Fibroblast of lung (primary cell): Measurements from ENCODE around the gene C14orf119. TPM values are rescaled to one million over a fixed set of nuclear protein-coding genes. Genes with fewer than 3 reads are reported as not detected.

Experiments used
- DNase-seq, 2 donors: peaks; one replicate each; pipeline versions ENCODE4 v3.0.0 to v3.0.0-alpha.2; 2010; ENCODE audit warnings: low read depth in 2 of 2
- H2AFZ ChIP-seq: 2 replicates; pipeline ENCODE4 v1.5.1; 2012; ENCODE audit warnings: low read length, control low read depth, inconsistent platforms
- H3K27ac ChIP-seq: 2 replicates; pipeline ENCODE4 v1.5.1; 2011; ENCODE audit warnings: low read length, control low read depth; ENCODE audit not compliant: insufficient read depth
- H3K27me3 ChIP-seq: 2 replicates; pipeline ENCODE4 v1.5.1; 2011; ENCODE audit warnings: mild to moderate bottlenecking, low read length; ENCODE audit not compliant: control insufficient read depth, insufficient read depth
- H3K36me3 ChIP-seq: 2 replicates; pipeline ENCODE4 v1.5.1; 2011; ENCODE audit warnings: low read length; ENCODE audit not compliant: control insufficient read depth, insufficient read depth
- H3K4me1 ChIP-seq: 2 replicates; pipeline ENCODE4 v1.5.1; 2011; ENCODE audit warnings: low read length; ENCODE audit not compliant: control insufficient read depth, insufficient read depth; ENCODE audit errors: extremely low read depth
- H3K4me2 ChIP-seq: 2 replicates; pipeline ENCODE4 v1.5.1; 2011; ENCODE audit warnings: low read length, control low read depth; ENCODE audit not compliant: insufficient read depth; ENCODE audit errors: extremely low read depth
- H3K4me3 ChIP-seq, 4 experiments: fragments of 200-600 bp in 1 of 4; sonication (generic) in 1 of 4; replicated peaks in 1 of 4; 2 replicates each; pipeline ENCODE4 v1.5.1; 2011 to 2016; ENCODE audit warnings: low read length in 4 of 4, low read depth in 3 of 4, mild to moderate bottlenecking in 3 of 4, control low read depth in 2 of 4, inconsistent platforms in 1 of 4, mixed read lengths in 1 of 4; ENCODE audit not compliant: insufficient read depth in 1 of 4; ENCODE audit errors: control extremely low read depth in 1 of 4
- H3K79me2 ChIP-seq: 2 replicates; pipeline ENCODE4 v1.5.1; 2012; ENCODE audit warnings: mild to moderate bottlenecking, low read length, inconsistent platforms; ENCODE audit not compliant: control insufficient read depth, insufficient read depth
- H3K9ac ChIP-seq: 2 replicates; pipeline ENCODE4 v1.5.1; 2011; ENCODE audit warnings: mild to moderate bottlenecking, low read length, control low read depth; ENCODE audit not compliant: insufficient read depth
- H3K9me3 ChIP-seq: 2 replicates; pipeline ENCODE4 v1.5.1; 2012; ENCODE audit warnings: low read depth, low read length; ENCODE audit not compliant: control insufficient read depth, insufficient read depth
- H4K20me1 ChIP-seq: 2 replicates; pipeline ENCODE4 v1.5.1; 2011; ENCODE audit warnings: low read length; ENCODE audit not compliant: control insufficient read depth, insufficient read depth; ENCODE audit errors: extremely low read depth
- CTCF ChIP-seq, 2 donors: IDR thresholded peaks in 1 of 2; conservative IDR thresholded peaks in 1 of 2; 1 replicate in 1 of 2; 2 replicates in 1 of 2; pipeline ENCODE4 v1.5.1; 2011 to 2012; ENCODE audit warnings: low read length in 2 of 2, control low read depth in 1 of 2, inconsistent platforms in 1 of 2, low read depth in 1 of 2, mild to moderate bottlenecking in 1 of 2
- EZH2 ChIP-seq: IDR thresholded peaks from 2 replicates; pipeline ENCODE4 v1.5.1; 2012; ENCODE audit warnings: low read length, control low read depth, mild to moderate bottlenecking; ENCODE audit errors: missing control alignments
- polyA plus RNA-seq, 2 donors: library from polyadenylated mRNA; depleted of rRNA in 1 of 2; stranded (reverse) in 1 of 2; unstranded in 1 of 2; fragments of >200 nt; gene quantifications; 2 replicates each; pipeline ENCODE4 v1.2.1, GENCODE V29; 2011 to 2012; ENCODE audit warnings: missing spikeins in 1 of 2
- total RNA-seq: library from RNA; depleted of rRNA; stranded (reverse); fragments of >200 nt; gene quantifications from 2 replicates; pipeline ENCODE4 v1.2.1, GENCODE V29; 2014

Gene C14orf119
- total and polyA plus RNA-seq, 2 donors (not counting 1 experiment from before 2014, with no cell fraction given) = 55.0 to 115 TPM

- DNase-seq = peak; percentile 53
- H2AFZ ChIP-seq = no peak overlapping the region
Observed at GRCh38 chr14:23056145-23056955, 39.0 kb upstream of the C14orf119 start.

GRCh38 chr14:23056956-23057756 is 38.1 kb upstream of the C14orf119 start, which contains the start of gene CDH24:
Gene CDH24 (minus strand): TSS chr14:23057520. CDS start chr14:23055733, 1,787 bp downstream.
- Histone ChIP-seq H2AFZ (no peak within 1 kb of the TSS), H3K4me1 (peaks cover 16% of the 10 kb centered on the region), H3K79me2 (peaks cover 6% of the 10 kb centered on the region), H3K9ac (peak within 1 kb of the TSS; percentile 65), H3K36me3 (peaks cover 22% of the 10 kb centered on the region), H3K27me3 (no peaks in the 10 kb centered on the region), H3K27ac (peak within 1 kb of the TSS; percentile 45), H3K4me3 (peak within 1 kb of the TSS; percentile 53 to 63 (median 56)), H3K9me3 (no peaks in the 10 kb centered on the region), H3K4me2 (peak within 1 kb of the TSS; percentile 87), H4K20me1 (no peaks in the 10 kb centered on the region)
- DNase-seq = peak; percentile 58 to 64
- no peak for TF ChIP-seq CTCF (conservative IDR thresholded peaks at IDR 0.05 in 1 of 2, IDR thresholded peaks at IDR 0.05 in 1 of 2; ENCODE audit: low read depth in 1 of 2, low read length in 2 of 2)
- no peak for TF ChIP-seq EZH2

More at GRCh38 chr14:23056145-23056955, 39.0 kb upstream of the C14orf119 start:
- H3K27ac ChIP-seq = peak overlapping the region; percentile 8
- no peaks in the 10 kb centered on the region for H3K27me3 ChIP-seq
- H4K20me1 ChIP-seq = no peaks in the 10 kb centered on the region
- peak overlapping the region; percentile 53 to 63 (median 56) for H3K4me3 ChIP-seq
- H3K36me3 ChIP-seq = peaks cover 22% of the 10 kb centered on the region
- H3K9ac ChIP-seq = peak overlapping the region; percentile 37
- H3K4me2 ChIP-seq = peak overlapping the region; percentile 87
- H3K9me3 ChIP-seq = no peaks in the 10 kb centered on the region
- peaks cover 6% of the 10 kb centered on the region for H3K79me2 ChIP-seq
- TF ChIP-seq EZH2 (no peak), CTCF (conservative IDR thresholded peaks at IDR 0.05 in 1 of 2, IDR thresholded peaks at IDR 0.05 in 1 of 2; ENCODE audit: low read depth in 1 of 2, low read length in 2 of 2) (peak; percentile 74 to 83)
- peaks cover 16% of the 10 kb centered on the region for H3K4me1 ChIP-seq
